Measurements from ENCODE around the gene EXOC4.

The EXOC4 gene

GRCh38 chr7:133746847-133747246, 494.0 kb downstream of the EXOC4 start:
- H4K20me1 ChIP-seq (ENCODE audit: control insufficient read depth, insufficient read depth, low read depth, low read length), result no peaks in the 10 kb centered on the region
- no peak for TF ChIP-seq CTCF (IDR thresholded peaks at IDR 0.05; ENCODE audit: low read depth, low read length, poor library complexity, severe bottlenecking)
- TF ChIP-seq EZH2phosphoT487 (IDR thresholded peaks at IDR 0.05; ENCODE audit: borderline replicate concordance, low read length), result no peak
- H3K4me3 ChIP-seq (ENCODE audit: low read length), result no peak overlapping the region
- H3F3A ChIP-seq (ENCODE audit: control insufficient read depth, insufficient read depth), result no peaks in the 10 kb centered on the region
- no peaks in the 10 kb centered on the region for H3K9me2 ChIP-seq (replicated peaks; ENCODE audit: control insufficient read depth, low read length)
- no peaks in the 10 kb centered on the region for H3K9me3 ChIP-seq (ENCODE audit: control insufficient read depth, insufficient read depth, low read length)
- no peaks in the 10 kb centered on the region for H3K4me1 ChIP-seq (ENCODE audit: control insufficient read depth, low read length)
- H3K4me2 ChIP-seq (ENCODE audit: low read length), result no peak overlapping the region
- no peak overlapping the region for H3K27ac ChIP-seq (ENCODE audit: low read depth, low read length)
- no peaks in the 10 kb centered on the region for H3K27me3 ChIP-seq (ENCODE audit: control insufficient read depth, low read length)
- no peaks in the 10 kb centered on the region for H3K79me2 ChIP-seq (ENCODE audit: control insufficient read depth, low read length)
- H3K36me3 ChIP-seq (ENCODE audit: control insufficient read depth, low read length), result no peaks in the 10 kb centered on the region

GRCh38 chr7:133748443-133749407, 495.8 kb downstream of the EXOC4 start:
- Histone ChIP-seq H3K27me3 (ENCODE audit: control insufficient read depth, low read length) (no peaks in the 10 kb centered on the region), H3K4me1 (ENCODE audit: control insufficient read depth, low read length) (no peaks in the 10 kb centered on the region), H3K9me2 (replicated peaks; ENCODE audit: control insufficient read depth, low read length) (no peaks in the 10 kb centered on the region), H3K36me3 (ENCODE audit: control insufficient read depth, low read length) (no peaks in the 10 kb centered on the region), H3K4me3 (ENCODE audit: low read length) (no peak overlapping the region), H4K20me1 (ENCODE audit: control insufficient read depth, insufficient read depth, low read depth, low read length) (no peaks in the 10 kb centered on the region), H3F3A (ENCODE audit: control insufficient read depth, insufficient read depth) (no peaks in the 10 kb centered on the region), H3K4me2 (ENCODE audit: low read length) (no peak overlapping the region), H3K27ac (ENCODE audit: low read depth, low read length) (no peak overlapping the region), H3K9me3 (ENCODE audit: control insufficient read depth, insufficient read depth, low read length) (no peaks in the 10 kb centered on the region), H3K79me2 (ENCODE audit: control insufficient read depth, low read length) (no peaks in the 10 kb centered on the region)
- TF ChIP-seq EZH2phosphoT487 (IDR thresholded peaks at IDR 0.05; ENCODE audit: borderline replicate concordance, low read length) (no peak), CTCF (IDR thresholded peaks at IDR 0.05; ENCODE audit: low read depth, low read length, poor library complexity, severe bottlenecking) (no peak)

- no peaks in the 10 kb centered on the region for H3K27me3 ChIP-seq (ENCODE audit: control insufficient read depth, low read length)
- TF ChIP-seq CTCF (IDR thresholded peaks at IDR 0.05; ENCODE audit: low read depth, low read length, poor library complexity, severe bottlenecking) (no peak), EZH2phosphoT487 (IDR thresholded peaks at IDR 0.05; ENCODE audit: borderline replicate concordance, low read length) (no peak)
- H3K4me2 ChIP-seq (ENCODE audit: low read length), result no peak overlapping the region
- no peak overlapping the region for H3K4me3 ChIP-seq (ENCODE audit: low read length)
- H3K79me2 ChIP-seq (ENCODE audit: control insufficient read depth, low read length), result no peaks in the 10 kb centered on the region
- no peaks in the 10 kb centered on the region for H3F3A ChIP-seq (ENCODE audit: control insufficient read depth, insufficient read depth)
- no peaks in the 10 kb centered on the region for H4K20me1 ChIP-seq (ENCODE audit: control insufficient read depth, insufficient read depth, low read depth, low read length)
- H3K4me1 ChIP-seq (ENCODE audit: control insufficient read depth, low read length), result no peaks in the 10 kb centered on the region
- no peaks in the 10 kb centered on the region for H3K9me2 ChIP-seq (replicated peaks; ENCODE audit: control insufficient read depth, low read length)
- H3K36me3 ChIP-seq (ENCODE audit: control insufficient read depth, low read length), result no peaks in the 10 kb centered on the region
- no peaks in the 10 kb centered on the region for H3K9me3 ChIP-seq (ENCODE audit: control insufficient read depth, insufficient read depth, low read length)
- H3K27ac ChIP-seq (ENCODE audit: low read depth, low read length), result no peak overlapping the region
Observed at GRCh38 chr7:133750287-133750686, 497.4 kb downstream of the EXOC4 start.

All from DOHH2 (cell line).